Umbilical cord (tissue), 2 donors: ENCODE data around the gene ANKS3. TPM values are rescaled to one million over a fixed set of nuclear protein-coding genes. Genes with fewer than 3 reads are reported as not detected.
A peak's percentile ranks its signal among the peaks of the same experiment; 100 is the strongest.

Experiments used
- DNase-seq: peaks from one replicate; pipeline ENCODE4 v3.0.0-alpha.2; 2015; ENCODE audit warnings: low spot score
- total RNA-seq: library from RNA; depleted of rRNA; stranded (reverse); fragments of >200 nt; gene quantifications from one replicate; pipeline ENCODE4 v1.2.3, GENCODE V29; 2014; ENCODE audit warnings: low replicate concordance; ENCODE audit not compliant: insufficient read depth

Gene ANKS3
- total RNA-seq, 1 donor from 2014 or later, result 18.8 TPM

DNA sequence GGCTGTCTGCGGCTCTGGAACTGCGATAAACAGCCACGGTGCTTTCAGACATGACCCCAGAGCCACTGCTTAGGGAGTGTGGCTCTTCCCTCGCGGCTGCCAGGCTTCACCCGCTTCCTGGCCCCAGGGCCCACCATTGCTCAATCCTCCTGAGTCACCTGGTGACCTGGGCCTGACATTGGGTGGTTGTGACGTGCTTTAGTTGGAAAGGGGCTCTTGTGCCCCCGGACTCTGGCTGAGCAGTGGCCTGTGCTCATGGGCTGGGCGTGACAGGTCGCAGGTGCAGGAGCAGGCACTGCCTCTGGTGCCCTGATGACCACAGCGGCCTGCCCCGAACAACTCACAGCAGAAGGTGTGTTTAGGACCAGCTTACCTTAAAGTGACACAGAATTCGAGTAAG, 49.3 kb downstream of the ANKS3 start:
- DNase-seq, result no peak

DNA sequence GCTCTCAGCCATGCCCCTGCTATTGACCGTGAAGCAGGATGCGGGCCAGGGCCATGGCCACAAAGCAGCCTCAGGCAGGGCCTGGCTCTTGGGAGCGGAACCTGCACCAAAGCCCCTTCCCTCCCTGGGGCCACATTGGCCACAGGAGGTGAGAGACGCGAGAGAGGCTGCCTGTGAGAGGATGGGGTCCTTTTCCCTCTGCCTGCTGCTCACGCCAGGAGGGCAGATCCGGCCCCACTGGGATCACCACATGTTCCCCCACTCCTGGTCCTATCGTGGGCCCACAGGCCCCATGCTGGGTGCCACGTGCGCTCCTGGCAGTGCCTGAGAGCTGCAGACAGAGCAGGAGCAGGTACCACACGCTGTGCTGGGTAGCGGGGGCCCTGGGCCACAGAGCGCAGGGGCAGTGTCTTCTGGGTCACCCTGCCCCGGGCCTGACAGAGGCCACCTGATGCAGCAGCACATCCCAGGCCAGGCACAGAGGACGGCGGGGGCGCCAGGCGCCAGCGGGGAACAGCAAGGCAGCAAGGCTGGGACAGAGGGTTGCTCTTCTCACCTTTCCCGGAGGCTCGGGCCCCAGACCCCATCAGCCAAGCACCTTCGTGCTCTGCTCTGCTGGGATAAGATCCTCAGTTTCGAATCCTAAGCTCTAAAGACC, 49.9 kb downstream of the ANKS3 start:
- DNase-seq, result no peak

DNA sequence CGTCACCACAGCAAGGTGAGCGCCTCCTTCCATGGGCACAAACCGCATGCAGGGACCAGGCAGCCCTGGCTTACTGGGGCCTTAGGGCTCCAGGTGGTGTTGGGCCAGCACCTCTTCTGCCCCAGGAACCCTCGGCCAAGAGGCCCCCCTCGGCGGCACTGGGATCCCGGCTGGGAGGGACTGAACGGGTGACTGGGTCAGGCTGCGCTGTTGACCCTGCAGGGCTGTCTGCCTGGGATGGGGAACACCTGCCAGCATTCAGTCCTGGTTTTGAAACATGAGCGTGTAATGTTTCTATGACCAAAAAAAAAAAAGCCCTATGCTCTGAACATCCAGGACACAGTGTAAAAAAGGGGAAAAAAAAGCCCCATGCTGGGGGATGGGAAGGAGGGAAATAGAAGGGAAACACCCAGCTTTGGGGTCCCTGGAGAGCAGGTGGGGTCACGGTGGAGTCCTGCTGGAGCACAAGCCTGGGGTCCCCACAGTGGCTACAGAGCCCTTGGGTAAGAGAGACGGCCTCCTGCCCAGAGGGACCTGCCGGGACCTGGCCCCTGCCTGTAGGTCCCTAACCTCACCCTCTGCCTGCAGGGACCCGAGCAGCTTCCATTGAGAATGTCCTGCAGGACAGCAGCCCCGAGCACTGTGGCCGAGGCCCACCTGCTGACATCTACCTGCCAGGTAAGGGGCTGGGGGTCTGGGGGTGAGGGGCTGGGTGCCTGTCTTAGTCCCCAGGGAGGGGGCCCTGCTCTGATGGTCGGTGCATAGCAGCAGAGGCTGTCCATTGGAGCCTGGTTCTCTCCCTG, 50.6 kb downstream of the ANKS3 start:
- DNase-seq, result no peak

DNA sequence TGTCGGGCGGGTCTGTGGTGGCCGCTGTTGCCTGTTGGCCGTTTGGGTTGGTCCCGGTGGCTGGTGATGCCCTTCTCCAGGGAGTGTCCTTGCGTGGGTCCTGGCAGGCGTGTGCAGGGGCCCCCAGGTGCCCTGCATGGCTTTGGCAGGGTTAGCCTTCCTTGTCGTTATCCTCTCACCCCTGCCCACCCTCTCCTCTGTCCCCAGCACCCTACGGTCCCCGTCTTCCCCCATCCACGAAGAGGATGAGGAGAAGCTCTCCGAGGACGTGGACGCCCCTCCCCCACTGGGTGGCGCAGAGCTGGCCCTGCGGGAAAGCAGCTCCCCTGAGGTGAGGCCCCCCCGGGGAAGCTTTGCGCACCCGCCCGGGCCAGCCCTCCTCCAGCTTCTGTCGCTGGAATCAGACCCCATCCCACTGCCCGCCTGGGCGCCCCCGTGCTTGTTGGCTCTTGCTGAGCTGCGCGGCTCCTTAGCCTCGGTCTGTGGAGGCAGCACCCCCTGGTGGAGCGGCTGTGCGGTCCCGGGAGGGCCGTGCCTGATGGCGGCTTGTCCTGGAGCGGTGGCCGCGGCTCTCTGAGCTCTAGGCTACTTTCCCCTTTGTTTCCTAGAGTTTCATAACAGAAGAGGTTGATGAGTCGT, 51.3 kb downstream of the ANKS3 start:
- DNase-seq, result no peak

DNA sequence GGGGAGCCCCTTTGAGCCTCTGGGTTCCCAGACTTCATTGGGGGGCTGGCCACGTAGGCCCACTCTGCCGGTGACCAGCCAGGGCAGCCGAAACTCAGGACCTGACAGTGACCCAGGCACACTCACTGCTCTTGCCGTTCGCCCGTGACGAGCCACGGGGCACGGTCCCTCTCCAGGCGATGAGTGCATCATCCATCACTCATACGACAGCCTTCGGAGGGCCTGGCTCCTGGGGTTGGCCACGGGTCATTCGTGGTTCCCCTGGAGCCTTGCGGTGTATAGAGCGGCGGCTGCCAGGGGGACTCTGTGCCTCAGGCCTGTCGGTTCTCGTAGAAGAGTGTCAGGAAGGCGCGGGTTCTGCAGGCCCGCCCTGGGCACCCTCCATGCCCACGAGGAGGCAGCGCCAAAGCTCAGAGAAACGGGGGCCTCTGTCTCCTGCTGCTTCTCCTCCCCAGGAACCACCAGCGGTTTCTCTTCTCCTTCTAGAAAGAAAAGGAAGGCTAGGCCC, 51.9 kb downstream of the ANKS3 start:
- DNase-seq, result no peak

DNA sequence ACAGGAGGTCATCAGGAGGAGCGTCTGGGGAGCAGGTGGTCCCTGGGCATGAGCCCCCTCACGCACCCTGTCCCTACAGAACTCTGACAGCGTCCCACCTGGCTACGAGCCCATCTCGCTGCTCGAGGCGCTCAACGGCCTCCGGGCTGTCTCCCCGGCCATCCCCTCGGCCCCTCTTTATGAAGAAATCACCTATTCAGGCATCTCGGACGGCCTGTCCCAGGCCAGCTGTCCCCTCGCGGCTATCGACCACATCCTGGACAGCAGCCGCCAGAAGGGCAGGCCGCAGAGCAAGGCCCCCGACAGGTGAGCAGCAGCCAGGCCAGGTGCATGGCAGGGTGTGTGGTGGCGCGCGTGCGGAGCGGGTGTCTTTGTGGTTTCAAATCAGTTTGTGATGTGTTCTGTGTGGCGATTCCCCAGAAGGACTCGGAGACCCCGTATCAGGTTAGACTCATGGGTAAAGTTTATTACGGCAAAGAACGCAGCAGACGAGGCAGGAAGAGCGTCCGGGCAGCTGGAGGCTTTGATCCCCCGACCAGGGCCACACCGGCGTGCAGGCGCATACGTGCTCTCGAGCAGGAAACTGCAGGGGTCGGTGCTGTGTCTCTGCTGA, 52.5 kb downstream of the ANKS3 start:
- no peak for DNase-seq

DNA sequence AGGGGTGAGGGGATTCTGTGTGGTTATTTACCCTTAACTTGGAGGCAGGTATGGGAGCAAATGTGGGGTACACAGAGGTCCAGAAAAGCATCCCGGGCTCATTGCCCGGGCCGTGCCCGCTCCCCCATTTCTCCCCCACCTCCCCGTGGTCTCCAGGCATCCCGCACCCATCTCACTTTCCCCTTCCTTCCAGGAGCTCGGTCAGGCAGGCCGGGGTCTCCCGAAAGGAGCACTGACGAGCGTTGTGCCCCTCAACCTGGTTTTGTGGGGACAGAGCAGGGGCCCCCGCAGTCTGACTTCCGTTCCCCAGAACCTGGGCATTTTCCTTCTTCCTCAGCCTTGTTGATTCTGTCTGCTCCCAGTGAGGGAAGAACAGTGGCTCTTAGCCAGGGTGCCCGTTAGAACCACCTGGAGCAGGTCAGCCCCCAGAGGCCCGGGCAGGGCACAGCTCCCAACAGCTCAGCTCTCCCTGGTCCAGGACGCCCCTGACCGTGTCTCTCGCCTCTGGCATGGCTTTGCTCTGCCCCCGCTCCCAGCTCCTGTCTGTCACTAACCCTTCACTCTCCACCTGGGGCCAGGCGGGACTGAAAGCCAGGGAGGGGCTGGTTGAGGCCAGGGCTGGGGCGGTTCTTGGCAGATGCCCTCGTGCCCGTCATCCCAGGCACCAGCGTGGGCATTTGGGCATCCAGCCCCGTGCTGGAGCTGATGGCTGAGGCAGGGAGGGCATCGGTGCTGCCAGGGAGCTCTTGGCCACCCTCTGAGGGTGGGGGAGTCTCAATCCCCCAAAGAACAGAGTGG, 53.2 kb downstream of the ANKS3 start:
- no peak for DNase-seq

DNA sequence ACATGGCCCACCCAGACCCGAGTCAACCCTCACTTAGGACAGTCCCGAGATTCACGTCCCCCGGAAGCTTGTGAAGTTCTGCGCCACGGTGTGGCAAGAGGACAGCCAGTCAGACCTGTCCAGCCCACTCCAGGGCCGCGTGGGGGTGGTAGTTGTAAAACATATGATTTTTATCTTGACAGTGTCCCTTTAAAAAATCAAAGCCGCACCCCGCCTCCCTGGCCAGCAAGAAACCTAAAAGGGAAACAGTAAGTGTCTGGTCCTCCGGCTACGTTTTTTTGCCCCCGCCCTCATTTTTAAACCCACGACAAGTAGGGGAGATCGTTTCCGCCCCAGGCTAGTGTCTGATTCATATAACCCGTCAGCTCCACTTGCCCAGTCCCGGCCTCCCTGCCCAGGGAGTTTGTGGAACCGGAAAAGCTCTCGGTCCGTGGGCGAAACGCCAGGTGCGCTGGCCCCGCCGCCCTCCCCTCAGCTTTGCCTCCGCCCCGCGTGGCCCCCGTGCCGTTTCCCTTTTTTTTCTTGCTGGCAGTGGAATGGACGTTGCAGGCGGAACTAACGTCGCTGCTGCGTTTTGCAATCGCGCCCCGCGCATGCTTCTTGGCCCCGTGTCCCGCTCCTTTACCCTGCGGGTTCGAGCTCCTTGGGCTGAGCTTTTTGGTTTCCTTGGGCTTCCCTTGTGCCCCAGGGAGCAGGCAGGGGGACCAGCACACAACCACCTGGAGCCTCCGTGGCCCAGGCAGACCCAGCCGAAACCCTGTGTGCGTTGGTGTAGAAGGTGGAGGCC, 54.0 kb downstream of the ANKS3 start:
- DNase-seq, result peak; percentile 45

DNA sequence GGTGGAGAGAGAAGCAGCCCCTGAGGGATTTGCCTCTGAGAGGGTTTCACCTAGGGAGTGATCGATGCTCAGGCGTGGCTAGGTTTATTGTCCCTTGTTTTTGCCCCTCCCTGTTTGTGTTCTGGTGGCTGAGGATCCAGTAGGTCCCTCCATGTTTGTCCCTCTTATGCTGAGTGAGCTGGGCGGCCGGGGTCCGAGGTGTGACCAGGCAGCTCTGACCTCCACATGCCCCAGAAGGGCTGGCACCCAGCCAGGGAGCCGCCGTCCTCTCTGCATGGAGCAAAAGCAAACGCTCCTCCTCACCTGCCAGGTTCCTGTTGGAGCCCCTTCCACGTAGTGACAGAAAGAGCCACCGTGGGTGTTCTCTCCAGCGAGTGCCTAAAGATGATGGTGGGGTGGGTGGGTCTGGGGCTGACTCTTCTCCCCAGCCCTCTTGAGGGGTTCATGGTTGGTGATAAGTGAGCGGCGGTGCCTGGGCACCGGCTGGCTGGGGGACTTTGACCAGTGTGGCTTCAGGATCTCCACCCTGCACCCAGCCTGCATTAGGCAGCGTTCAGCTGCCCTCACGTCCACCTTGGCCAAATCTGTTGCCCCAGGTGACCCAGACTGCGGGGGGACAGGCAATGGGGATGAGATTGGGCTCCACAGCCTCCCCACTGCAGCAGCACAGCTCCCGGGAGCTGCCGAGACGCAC, 54.8 kb downstream of the ANKS3 start:
- DNase-seq, result no peak

DNA sequence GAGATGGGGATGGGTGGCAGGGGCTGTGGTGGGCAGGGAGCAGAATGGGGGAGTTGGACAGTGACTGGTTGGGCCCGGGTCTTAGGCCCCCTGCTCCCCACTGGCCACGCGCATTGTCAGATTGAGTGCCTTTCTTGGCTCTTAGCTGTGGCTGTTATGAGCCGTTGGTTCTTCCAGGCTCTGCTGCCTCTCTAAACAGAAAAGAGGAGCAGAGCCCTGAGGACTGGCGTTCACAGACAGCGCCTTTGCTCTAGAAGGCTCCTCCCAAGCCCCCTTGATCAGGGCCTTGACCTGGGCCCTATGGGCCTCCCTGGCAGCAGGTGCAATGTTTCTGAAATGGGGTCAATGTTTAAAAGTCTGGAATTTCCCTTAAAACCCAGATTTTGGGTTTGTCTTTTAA, 55.5 kb downstream of the ANKS3 start:
- DNase-seq, result no peak

DNA sequence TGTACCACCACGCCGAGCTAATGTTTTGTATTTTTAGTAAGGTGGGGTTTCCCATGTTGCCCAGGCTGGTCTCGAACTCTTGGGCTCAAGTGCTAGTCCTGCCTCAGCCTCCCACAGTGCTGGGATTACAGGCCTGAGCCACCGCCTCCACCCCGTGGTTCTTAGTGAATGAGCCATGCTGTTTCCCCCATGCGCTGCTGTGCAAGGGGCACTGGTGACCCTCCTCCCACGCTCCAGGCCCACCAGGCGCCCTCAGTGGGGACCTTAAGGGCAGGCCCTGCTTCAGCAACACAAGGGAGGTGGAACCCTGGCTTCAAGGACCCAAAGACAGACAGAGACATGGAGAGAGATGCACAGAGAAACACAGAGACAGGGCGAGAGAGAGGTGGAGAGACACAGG, 56.1 kb downstream of the ANKS3 start:
- DNase-seq, result no peak

DNA sequence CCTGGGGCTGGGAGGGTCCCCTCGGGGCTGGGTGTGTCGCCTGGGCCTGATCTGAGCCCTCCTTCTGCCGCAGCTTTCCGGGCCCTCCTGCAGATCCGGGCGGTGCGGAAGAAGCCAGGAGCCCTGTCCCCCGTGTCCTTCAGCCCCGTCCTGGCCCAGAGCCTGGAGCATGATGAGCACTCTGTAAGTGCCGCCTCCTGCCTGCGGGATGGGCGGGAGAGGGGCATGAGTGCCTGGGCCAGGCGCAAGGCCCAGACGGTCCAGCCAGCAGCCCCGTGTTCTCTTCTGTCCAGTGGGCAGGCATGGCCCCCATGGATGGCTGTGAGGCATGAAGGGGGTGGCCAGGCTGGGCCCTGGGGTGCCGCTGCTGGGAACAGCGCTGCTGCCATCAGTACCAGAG, 56.7 kb downstream of the ANKS3 start:
- DNase-seq, result no peak

DNA sequence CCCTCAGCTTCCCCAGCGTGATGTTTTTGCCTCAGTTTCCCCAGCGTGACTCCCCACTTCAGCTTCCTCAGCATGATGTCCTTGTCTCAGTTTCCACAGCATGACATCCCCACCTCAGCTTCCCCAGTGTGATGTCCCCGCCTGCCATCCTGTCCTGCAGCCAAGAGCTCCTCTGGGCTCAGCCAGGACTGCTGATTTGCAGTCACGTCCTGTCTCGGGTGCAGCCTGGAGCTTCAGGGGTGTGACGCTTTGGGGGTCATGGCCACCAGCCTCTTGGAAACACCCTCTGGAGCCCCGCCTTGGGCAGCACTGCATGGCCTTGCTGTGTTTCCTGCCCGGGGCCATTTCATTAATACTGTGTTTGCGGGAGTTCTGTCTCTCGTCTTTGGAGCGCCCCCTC, 57.2 kb downstream of the ANKS3 start:
- DNase-seq, result no peak

DNA sequence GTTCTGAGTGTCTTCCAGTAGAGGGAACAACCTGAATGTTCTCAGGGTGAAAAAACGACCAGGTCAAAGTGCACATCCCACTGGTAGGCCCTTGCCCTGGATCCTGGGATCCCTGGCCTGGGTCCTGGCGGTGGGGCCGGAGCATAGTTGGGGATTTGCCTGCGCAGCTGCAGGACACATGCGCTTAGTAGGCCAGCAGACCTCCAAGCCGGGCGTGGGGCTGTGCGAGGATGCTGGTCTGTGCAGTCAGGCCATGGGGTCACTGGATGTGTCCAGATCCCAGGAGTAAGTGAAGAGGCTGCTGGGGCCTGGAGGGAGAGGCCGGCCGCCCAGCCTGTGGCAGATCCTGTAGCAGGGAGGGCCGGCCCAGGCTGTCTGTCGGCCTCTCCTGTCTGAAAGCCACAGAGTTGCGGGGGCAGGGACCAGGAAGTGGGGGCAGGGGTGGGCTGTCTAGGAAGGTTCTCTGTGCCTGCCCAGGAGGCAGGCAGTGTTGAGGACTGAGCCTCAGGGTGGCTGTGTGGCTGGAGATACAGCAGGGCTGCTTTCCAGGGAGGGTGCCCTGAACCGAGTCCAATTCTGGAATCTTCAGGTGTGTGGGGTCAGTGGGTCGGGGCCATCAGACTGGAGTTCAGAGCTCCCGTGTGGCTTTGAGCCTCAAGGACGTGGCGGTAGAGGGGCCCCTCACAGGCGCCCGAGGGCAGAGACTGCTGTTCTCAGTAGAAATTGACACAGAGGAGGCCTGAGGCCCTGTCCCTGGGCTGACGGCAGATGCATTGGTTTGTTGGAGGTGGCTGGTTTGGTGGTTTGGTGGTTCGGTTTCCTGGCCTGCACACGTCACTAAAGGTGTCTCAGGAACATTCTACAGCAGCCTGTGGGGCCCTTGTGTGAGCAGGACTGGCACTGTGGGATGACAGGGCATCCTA, 57.9 kb downstream of the ANKS3 start:
- no peak for DNase-seq

DNA sequence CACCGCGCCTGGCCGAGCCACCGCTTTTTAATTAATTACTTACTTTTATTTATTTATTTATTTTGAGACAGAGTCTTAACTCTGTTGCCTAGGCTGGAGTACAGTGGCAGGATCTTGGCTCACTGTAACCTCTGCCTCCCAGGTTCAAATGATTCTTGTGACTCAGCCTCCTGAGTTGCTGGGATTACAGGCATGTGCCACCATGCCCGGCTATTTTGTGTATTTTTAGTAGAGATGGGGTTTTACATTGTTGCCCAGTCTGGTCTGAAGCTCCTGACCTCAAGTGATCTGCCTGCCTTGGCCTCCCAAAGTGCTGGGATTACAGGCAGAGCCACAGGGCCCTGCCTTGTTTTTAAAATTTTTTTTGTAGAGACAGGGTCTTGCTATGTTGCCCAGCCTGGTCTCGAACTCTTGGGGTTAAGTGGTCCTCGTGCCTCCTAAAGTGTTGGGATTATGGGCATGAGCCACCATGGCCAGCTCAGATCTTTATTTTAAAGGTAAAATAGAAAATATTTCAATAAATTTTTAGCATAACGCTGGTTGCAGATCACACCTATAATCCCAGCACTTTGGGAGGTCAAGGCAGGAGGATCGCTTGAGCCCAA, 59.0 kb downstream of the ANKS3 start:
- no peak for DNase-seq

DNA sequence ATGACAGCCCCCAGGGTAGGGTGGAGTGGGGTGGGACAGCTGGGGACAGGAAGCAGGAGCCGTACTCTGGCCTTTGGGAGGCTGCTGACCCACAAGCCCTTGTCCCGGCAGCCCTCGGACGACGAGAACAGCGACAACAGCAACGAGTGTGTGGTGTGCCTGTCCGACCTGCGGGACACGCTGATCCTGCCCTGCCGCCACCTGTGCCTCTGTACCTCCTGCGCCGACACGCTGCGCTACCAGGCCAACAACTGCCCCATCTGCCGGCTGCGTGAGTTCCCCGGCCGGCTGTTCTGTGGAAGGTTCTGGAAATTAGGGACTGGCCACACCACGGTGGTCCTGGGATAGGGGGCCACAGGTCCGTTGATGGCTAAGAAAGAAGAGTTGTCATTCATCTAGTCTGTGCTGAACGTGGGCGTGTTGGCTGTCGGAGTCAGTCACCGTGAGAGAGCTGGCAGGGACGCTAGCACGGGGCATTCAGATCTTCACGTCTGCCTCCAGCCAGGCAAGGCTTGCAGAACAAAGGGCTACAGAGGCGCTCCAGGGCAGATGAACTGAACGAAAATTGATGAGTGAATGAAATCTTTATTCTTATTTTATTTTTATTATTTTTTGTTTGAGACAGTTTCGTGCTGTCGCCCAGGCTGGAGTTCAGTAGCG, 60.6 kb downstream of the ANKS3 start:
- DNase-seq, result no peak

DNA sequence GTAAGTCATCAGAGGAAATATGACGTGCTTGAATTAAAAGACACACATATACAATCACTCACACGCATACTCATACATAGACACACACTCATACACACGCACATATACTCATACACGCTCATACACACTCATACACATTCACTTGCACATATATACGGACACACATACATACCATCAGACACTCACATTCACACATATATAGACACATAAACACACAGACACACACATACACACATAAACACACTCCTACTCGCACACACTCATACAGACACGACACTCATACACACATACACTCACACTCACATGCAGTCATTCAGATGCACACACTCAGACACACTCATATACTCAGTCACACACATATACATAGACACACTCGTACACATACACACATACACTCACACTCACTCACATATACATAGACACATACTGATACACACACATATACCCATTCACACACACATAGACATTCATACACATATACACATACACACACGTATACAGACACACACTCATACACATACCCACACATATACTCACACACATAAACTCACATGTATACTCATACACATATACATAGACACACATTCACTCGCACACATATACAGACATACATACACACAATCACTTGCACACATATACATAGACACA, 65.6 kb downstream of the ANKS3 start:
- DNase-seq, result no peak
